GM12878 (cell line): ENCODE results near the gene TCTN1. TPM values are rescaled to one million over a fixed set of nuclear protein-coding genes. Genes with fewer than 3 reads are reported as not detected.

Experiments used
- ATAC-seq: fragments of 200-7000 bp; cut with Tn5 transposase; 3 replicates; pipeline ENCODE4 v1.9.1; 2020; ENCODE audit warnings: mild to moderate bottlenecking, moderate library complexity
- BruUV-seq: library from RNA; stranded (reverse); fragments of 400-500 nt; replicated peaks from 2 replicates; lab custom pipeline; 2021; lab: Mats Ljungman, UMichigan
- CTCF ChIA-PET: fragments of 300-600 bp; sonication (Branson Sonifier 250); formaldehyde crosslinking; extraction: SDS; loops from one replicate; lab custom pipeline; 2021; ENCODE audit warnings: inconsistent platforms; lab: Yijun Ruan, JAX
- POLR2A ChIA-PET: fragments of 350-600 bp; formaldehyde crosslinking; extraction: SDS; loops from one replicate; lab custom pipeline; 2021; ENCODE audit warnings: inconsistent platforms; lab: Charles Lee
- RAD21 ChIA-PET: fragments of 300-600 bp; sonication (Branson Sonifier 250); formaldehyde crosslinking; loops from one replicate; lab custom pipeline; 2023; ENCODE audit warnings: antibody characterized with exemption; ENCODE audit not compliant: unreplicated experiment; lab: Charles Lee
- SMC1A ChIA-PET: fragments of 300-600 bp; sonication (Branson Sonifier 250); formaldehyde crosslinking; loops from one replicate; lab custom pipeline; 2023; ENCODE audit not compliant: unreplicated experiment, uncharacterized antibody; lab: Charles Lee
- DNase-seq: peaks from one replicate; pipeline ENCODE4 v3.0.0-alpha.2; 2011; ENCODE audit warnings: low read depth, low spot score
- FAIRE-seq: peaks from 3 replicates; lab custom pipeline; 2011; peaks lifted over from hg19 to GRCh38; lab: Jason Lieb, UNC
- H2AFZ ChIP-seq: 2 replicates; pipeline ENCODE4 v1.6.0; 2011; ENCODE audit warnings: low read depth, low read length, control low read depth; ENCODE audit not compliant: control insufficient read depth
- H3K27ac ChIP-seq: 2 replicates; pipeline ENCODE4 v1.5.1; 2011; ENCODE audit warnings: control low read depth; ENCODE audit not compliant: control insufficient read depth, insufficient read depth
- H3K27me3 ChIP-seq, 2 experiments: replicated peaks in 1 of 2; 2 replicates each; pipeline versions ENCODE4 v1.6.0 to v1.6.1; 2011; ENCODE audit warnings: low read length in 1 of 2; ENCODE audit not compliant: control insufficient read depth in 2 of 2, insufficient read depth in 2 of 2
- H3K36me3 ChIP-seq, 2 experiments: 2 replicates each; pipeline ENCODE4 v1.5.1; 2011; ENCODE audit warnings: low read length in 1 of 2; ENCODE audit not compliant: control insufficient read depth in 2 of 2, insufficient read depth in 2 of 2
- H3K4me1 ChIP-seq: 2 replicates; pipeline ENCODE4 v1.6.1; 2011; ENCODE audit warnings: mild to moderate bottlenecking, low read length, moderate library complexity, mixed read lengths; ENCODE audit not compliant: control insufficient read depth, insufficient read depth
- H3K4me2 ChIP-seq: 2 replicates; pipeline ENCODE4 v1.6.0; 2011; ENCODE audit warnings: control low read depth; ENCODE audit not compliant: control insufficient read depth, insufficient read depth
- H3K4me3 ChIP-seq: fragments of 200-600 bp; sonication (generic); 2 replicates; pipeline ENCODE4 v1.5.1; 2016
- H3K79me2 ChIP-seq: 2 replicates; pipeline ENCODE4 v1.6.0; 2011; ENCODE audit warnings: low read length; ENCODE audit not compliant: control insufficient read depth, insufficient read depth
- H3K9ac ChIP-seq: 2 replicates; pipeline ENCODE4 v1.8.0; 2011; ENCODE audit warnings: low read length, control low read depth, mixed read lengths; ENCODE audit not compliant: control insufficient read depth, insufficient read depth
- H3K9me3 ChIP-seq: replicated peaks from 3 replicates; pipeline ENCODE4 v1.5.1; 2011; ENCODE audit warnings: mild to moderate bottlenecking, low read length; ENCODE audit not compliant: control insufficient read depth, insufficient read depth
- H4K20me1 ChIP-seq: 2 replicates; pipeline ENCODE4 v1.6.0; 2011; ENCODE audit not compliant: control insufficient read depth, insufficient read depth
- ASH2L ChIP-seq: fragments of 300-600, 200-600 bp; sonication (generic); IDR thresholded peaks from 2 replicates; pipeline ENCODE4 v1.6.1; 2017; ENCODE audit warnings: low read depth, mild to moderate bottlenecking, borderline replicate concordance
- CREB1 ChIP-seq: IDR thresholded peaks from 2 replicates; pipeline ENCODE4 v1.6.1; 2012; ENCODE audit warnings: low read depth, mild to moderate bottlenecking, inconsistent platforms
- CREM ChIP-seq: IDR thresholded peaks from 2 replicates; pipeline ENCODE4 v1.6.1; 2014; ENCODE audit warnings: antibody characterized with exemption, low read depth
- CUX1 ChIP-seq: IDR thresholded peaks from 2 replicates; pipeline ENCODE4 v1.6.1; 2012; ENCODE audit warnings: improper control_type of control experiment, low read depth, low read length; ENCODE audit not compliant: insufficient replicate concordance
- DPF2 ChIP-seq: fragments of 450-650 bp; IDR thresholded peaks from 2 replicates; pipeline ENCODE4 v1.6.1; 2017; ENCODE audit warnings: mild to moderate bottlenecking
- E2F8 ChIP-seq: fragments of 450-650 bp; IDR thresholded peaks from 2 replicates; pipeline ENCODE4 v1.6.1; 2018; ENCODE audit warnings: mild to moderate bottlenecking, low read depth, moderate library complexity; ENCODE audit not compliant: partially characterized antibody
- EED ChIP-seq: sonication (generic); IDR thresholded peaks from 2 replicates; pipeline ENCODE4 v1.6.1; 2016; ENCODE audit warnings: antibody characterized with exemption, low read depth
- EP300 ChIP-seq, 2 experiments: fragments of 150-350 bp in 1 of 2; IDR thresholded peaks; 2 replicates each; pipeline ENCODE4 v1.6.1; 2011 to 2012; ENCODE audit warnings: low read depth in 2 of 2, low read length in 2 of 2, borderline replicate concordance in 1 of 2, improper control_type of control experiment in 1 of 2, inconsistent platforms in 1 of 2; ENCODE audit not compliant: control insufficient read depth in 1 of 2
- ETV6 ChIP-seq, 2 experiments: fragments of 450-650 bp in 1 of 2; IDR thresholded peaks in 1 of 2; conservative IDR thresholded peaks in 1 of 2; 2 replicates each; pipeline ENCODE4 v1.6.1; 2014; ENCODE audit warnings: antibody characterized with exemption in 1 of 2, borderline replicate concordance in 1 of 2, low read depth in 1 of 2, mild to moderate bottlenecking in 1 of 2, moderate library complexity in 1 of 2
- FOS ChIP-seq: IDR thresholded peaks from 3 replicates; pipeline ENCODE4 v1.6.1; 2011; ENCODE audit warnings: borderline replicate concordance; ENCODE audit not compliant: insufficient read length; ENCODE audit errors: extremely low read depth
- HDGF ChIP-seq: fragments of 450-650 bp; IDR thresholded peaks from 2 replicates; pipeline ENCODE4 v1.6.1; 2016; ENCODE audit warnings: antibody characterized with exemption
- IKZF1 ChIP-seq: fragments of 450-650 bp; conservative IDR thresholded peaks from 2 replicates; pipeline ENCODE4 v1.6.1; 2017; ENCODE audit warnings: antibody characterized with exemption, mild to moderate bottlenecking
- POLR2AphosphoS5 ChIP-seq: IDR thresholded peaks from 2 replicates; pipeline ENCODE4 v1.6.1; 2011; ENCODE audit warnings: mild to moderate bottlenecking, low read length, inconsistent platforms
- SMARCA5 ChIP-seq: fragments of 450-650 bp; IDR thresholded peaks from 2 replicates; pipeline ENCODE4 v1.6.1; 2017; ENCODE audit warnings: mild to moderate bottlenecking
- SP1 ChIP-seq: IDR thresholded peaks from one replicate; pipeline ENCODE4 v1.6.1; 2011; ENCODE audit warnings: low read depth, low read length
- STAT3 ChIP-seq: IDR thresholded peaks from 2 replicates; pipeline ENCODE4 v1.6.1; 2011; ENCODE audit warnings: low read depth, low read length, improper control_type of control experiment
- ZNF384 ChIP-seq: IDR thresholded peaks from 2 replicates; pipeline ENCODE4 v1.6.1; 2012; ENCODE audit warnings: low read depth, mild to moderate bottlenecking, low read length, improper control_type of control experiment, borderline replicate concordance
- ZNF622 ChIP-seq: fragments of 450-650 bp; IDR thresholded peaks from 2 replicates; pipeline ENCODE4 v1.6.1; 2017; ENCODE audit warnings: mild to moderate bottlenecking, inconsistent platforms
- WGBS: methylation state at CpG from one replicate; pipeline ENCODE4 v1.1.6; 2016; ENCODE audit warnings: low lambda C conversion rate; ENCODE audit not compliant: insufficient replicate concordance, insufficient coverage; ENCODE audit errors: missing lambda C conversion rate; 5-methylcytosine and 5-hydroxymethylcytosine counted together
- in situ Hi-C: fragments of 300-500 bp; cut with MboI; formaldehyde crosslinking; loops from 9 replicates; pipeline ENCODE4 v1.14.3; 2018; ENCODE audit warnings: mixed read lengths
- intact Hi-C: fragments of 100-400 bp; cut with micrococcal nuclease; formaldehyde crosslinking; loops from one replicate; pipeline ENCODE4 v1.14.2; 2022; ENCODE audit not compliant: unreplicated experiment
- polyA plus RNA-seq, 11 experiments: library from polyadenylated mRNA; depleted of rRNA in 4 of 11; unstranded in 6 of 11; stranded (reverse) in 5 of 11; fragments of >200 nt; fragmentation: Nextera tagmentation in 4 of 11; fragmentation: Illumina TruSeq in 1 of 11; extraction: Ambion mirVana in 4 of 11; extraction: Trizol in 1 of 11; gene quantifications; 1 replicate in 1 of 11; 2 replicates in 10 of 11; pipeline versions ENCODE4 v1.2.1 to v1.2.3, GENCODE V29; 2011 to 2016; ENCODE audit warnings: inconsistent platforms in 2 of 11, missing spikeins in 2 of 11, low read depth in 1 of 11
- total RNA-seq, 4 experiments: library from RNA; depleted of rRNA in 3 of 4; stranded (reverse); fragments of >200 nt in 3 of 4; fragmentation: Illumina TruSeq in 1 of 4; extraction: Trizol in 1 of 4; gene quantifications; 2 replicates each; pipeline versions ENCODE4 v1.2.1 to v1.2.3, GENCODE V29; 2013 to 2021

The TCTN1 gene
- total and polyA plus RNA-seq, 10 of the 15 experiments (the other 5 are each of a cell fraction or from before 2014, with no cell fraction given): 8.8 to 23.5 (median 15.3) TPM

- H2AFZ ChIP-seq: no peak overlapping the region
- in situ Hi-C loops: no loop called here
- DNase-seq (no peak), FAIRE-seq (no peak), ATAC-seq (no peak)
- peaks cover 10% of the 10 kb centered on the region; the same call in 1 of the 2 replicates for H3K4me1 ChIP-seq
- ChIA-PET POLR2A (interaction anchor here (0.5 kb wide), 1 partner anchor 57 kb away, joined by 3 read pairs; no protein-coding TSS in a partner anchor), RAD21 (interaction anchor here (0.7 to 7.4 kb wide), 8 partner anchors 13 to 322 kb away, joined by 3 to 180 read pairs (median 7); partner anchors contain the start of gene ARPC3), CTCF (interaction anchor here (0.7 to 17.0 kb wide), 8 partner anchors 19 to 158 kb away, joined by 3 to 462 read pairs (median 58); partner anchors contain the start of genes ARPC3, FAM216A, GPN3 and RAD9B), SMC1A (interaction anchor here (1.0 to 19.2 kb wide), 9 partner anchors 10 to 147 kb away, joined by 3 to 492 read pairs (median 6); partner anchors contain the start of genes FAM216A, GPN3, RAD9B and VPS29)
- no peak overlapping the region for H3K9ac ChIP-seq
- H3K79me2 ChIP-seq: no peaks in the 10 kb centered on the region
- WGBS: 93% methylated on average over 1 of the region's 1 CpG
- no TSS peak for BruUV-seq
- H3K27ac ChIP-seq: no peak overlapping the region
- H3K36me3 ChIP-seq: no peaks in the 10 kb centered on the region
- no peak overlapping the region for H3K4me2 ChIP-seq
- H3K4me3 ChIP-seq: no peak overlapping the region
- no peaks in the 10 kb centered on the region for H3K27me3 ChIP-seq
- no peaks in the 10 kb centered on the region for H4K20me1 ChIP-seq
- intact Hi-C loops: no loop called here
- no peaks in the 10 kb centered on the region for H3K9me3 ChIP-seq
- TF ChIP-seq E2F8 (no peak), CREM (no peak), CREB1 (no peak), ZNF622 (no peak), SMARCA5 (no peak), ZNF384 (no peak), HDGF (no peak), EED (no peak), DPF2 (no peak), ETV6 (conservative IDR thresholded peaks at IDR 0.05 in 1 of 2, IDR thresholded peaks at IDR 0.05 in 1 of 2; ENCODE audit: borderline replicate concordance in 1 of 2, low read depth in 1 of 2) (no peak), ASH2L (no peak), IKZF1 (no peak), CUX1 (no peak), SP1 (no peak), EP300 (IDR thresholded peaks at IDR 0.05; ENCODE audit: borderline replicate concordance in 1 of 2, control insufficient read depth in 1 of 2, low read depth in 2 of 2, low read length in 2 of 2) (no peak), FOS (no peak), POLR2AphosphoS5 (no peak), STAT3 (no peak)
Observed at GRCh38 chr12:110597885-110598284, 16.0 kb upstream of the TCTN1 start.
